Activated B cell treated with CpG ODN at 0.5 μM for 24 hours (primary cell): Measurements from ENCODE around the gene SUSD4. TPM values are rescaled to one million over a fixed set of nuclear protein-coding genes. Genes with fewer than 3 reads are reported as not detected.

Experiments
- ATAC-seq: fragments of 200-7000 bp; cut with Tn5 transposase; one replicate; pipeline ENCODE4 v1.10.0; 2021; ENCODE audit warnings: low read depth, mild to moderate bottlenecking, moderate library complexity
- CTCF ChIA-PET: fragments of 350-600 bp; sonication (Branson Sonifier 250); formaldehyde crosslinking; loops from one replicate; lab custom pipeline; 2021; ENCODE audit warnings: antibody characterized with exemption; lab: Charles Lee
- POLR2A ChIA-PET: fragments of 350-600 bp; sonication (Branson Sonifier 250); formaldehyde crosslinking; loops from one replicate; lab custom pipeline; 2021; ENCODE audit warnings: antibody characterized with exemption; lab: Charles Lee
- DNase-seq: peaks from one replicate; pipeline ENCODE4 v3.0.0; 2022
- H3K27ac Mint-ChIP-seq: one replicate; pipeline ENCODE4 v1.8.0; 2020; ENCODE audit warnings: mixed read lengths
- H3K27me3 Mint-ChIP-seq: one replicate; pipeline ENCODE4 v1.8.0; 2021; ENCODE audit warnings: mixed read lengths
- H3K36me3 Mint-ChIP-seq: one replicate; pipeline ENCODE4 v1.8.0; 2021; ENCODE audit warnings: low read depth, mixed read lengths
- H3K4me1 Mint-ChIP-seq: one replicate; pipeline ENCODE4 v1.8.0; 2021; ENCODE audit warnings: mixed read lengths
- H3K4me3 Mint-ChIP-seq: one replicate; pipeline ENCODE4 v1.8.0; 2020; ENCODE audit warnings: mild to moderate bottlenecking, mixed read lengths
- H3K9me3 Mint-ChIP-seq: one replicate; pipeline ENCODE4 v1.8.0; 2020; ENCODE audit warnings: mixed read lengths
- CTCF ChIP-seq: fragments of 200-600 bp; IDR thresholded peaks from one replicate; pipeline ENCODE4 v1.8.0; 2022; ENCODE audit warnings: antibody characterized with exemption, mild to moderate bottlenecking
- intact Hi-C: fragments of 100-400 bp; cut with micrococcal nuclease; formaldehyde crosslinking; loops from one replicate; pipeline ENCODE4 v1.15.1; 2024
- total RNA-seq: library from RNA; stranded (reverse); gene quantifications from 2 replicates; pipeline ENCODE4 v1.2.3, GENCODE V29; 2022

SUSD4 gene
- total RNA-seq, 1 donor from 2014 or later: not detected

GRCh38 chr1:223216074-223216473 lies 147.9 kb downstream of the SUSD4 start:
- DNase-seq (no peak), ATAC-seq (no peak)
- TF ChIP-seq CTCF: no peak
- Mint-ChIP-seq H3K27ac (no peak overlapping the region), H3K27me3 (peaks cover 5% of the 10 kb centered on the region), H3K9me3 (peaks cover 8% of the 10 kb centered on the region), H3K36me3 (no peaks in the 10 kb centered on the region), H3K4me3 (no peak overlapping the region), H3K4me1 (no peaks in the 10 kb centered on the region)
- ChIA-PET POLR2A (no interaction called here), CTCF (interaction anchor here (0.5 kb wide), 1 partner anchor 18 kb away, joined by 3 read pairs; no protein-coding TSS in a partner anchor)
- intact Hi-C loops: no loop called here

DNA sequence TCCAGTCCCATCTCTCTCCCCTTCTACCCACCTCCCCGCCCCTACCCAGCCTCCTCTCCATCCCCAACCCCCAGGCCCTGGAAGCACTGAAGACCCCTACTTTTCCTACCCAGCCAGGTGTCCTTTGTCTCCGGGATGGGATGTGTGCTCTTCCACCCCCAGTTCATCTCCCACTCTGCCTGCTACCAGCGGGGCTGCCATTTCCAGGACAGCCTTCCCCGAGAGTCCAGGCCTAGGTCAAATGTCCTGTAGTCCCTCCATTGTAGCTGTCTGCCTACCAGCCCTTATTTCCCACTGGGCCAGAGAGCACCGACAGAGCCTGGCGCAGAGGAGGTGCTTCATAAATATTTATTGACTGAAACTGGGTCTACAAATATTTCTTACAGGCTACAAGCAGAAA lies 148.9 kb downstream of the SUSD4 start:
- ChIA-PET POLR2A (no interaction called here), CTCF (no interaction called here)
- Mint-ChIP-seq H3K36me3 (no peaks in the 10 kb centered on the region), H3K27me3 (peaks cover 7% of the 10 kb centered on the region), H3K4me3 (no peak overlapping the region), H3K4me1 (no peaks in the 10 kb centered on the region), H3K27ac (no peak overlapping the region), H3K9me3 (peaks cover 8% of the 10 kb centered on the region)
- no peak for TF ChIP-seq CTCF
- DNase-seq (no peak), ATAC-seq (no peak)
- intact Hi-C loops: no loop called here

DNA sequence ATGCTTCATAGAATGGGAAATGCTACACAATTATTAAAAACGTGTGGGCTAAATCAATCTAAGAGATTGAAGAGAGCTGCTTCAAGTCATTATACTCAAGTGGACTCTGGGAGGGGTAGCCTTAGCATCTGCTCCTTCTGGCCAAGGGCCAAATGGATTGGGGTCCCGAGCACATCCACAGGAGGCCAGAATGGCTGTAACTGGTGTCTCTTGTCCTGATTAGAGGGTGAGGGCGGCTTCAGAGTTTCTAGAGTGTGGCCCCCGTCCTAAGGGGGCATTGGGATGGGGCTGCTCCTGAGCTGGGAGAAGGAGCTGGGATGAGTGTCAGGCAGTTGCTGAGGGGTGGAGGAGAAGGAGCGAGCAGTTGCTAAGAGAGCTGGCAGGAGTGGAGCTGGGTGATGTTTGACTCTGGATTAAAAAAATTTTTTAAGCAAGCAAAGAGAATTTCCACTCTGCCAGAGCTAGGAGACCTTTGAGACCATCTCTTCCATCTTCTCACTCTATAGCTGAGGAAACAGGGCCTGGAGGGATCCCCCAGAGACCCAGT lies 149.6 kb downstream of the SUSD4 start:
- ChIA-PET POLR2A (no interaction called here), CTCF (no interaction called here)
- Mint-ChIP-seq H3K9me3 (peaks cover 8% of the 10 kb centered on the region), H3K27me3 (peaks cover 7% of the 10 kb centered on the region), H3K4me1 (no peaks in the 10 kb centered on the region), H3K27ac (no peak overlapping the region), H3K36me3 (no peaks in the 10 kb centered on the region), H3K4me3 (no peak overlapping the region)
- no peak for TF ChIP-seq CTCF
- intact Hi-C loops: no loop called here
- ATAC-seq (no peak), DNase-seq (no peak)

GRCh38 chr1:223212441-223212840 lies 151.5 kb downstream of the SUSD4 start:
- Mint-ChIP-seq H3K4me3 (no peak overlapping the region), H3K36me3 (no peaks in the 10 kb centered on the region), H3K27me3 (peaks cover 10% of the 10 kb centered on the region), H3K27ac (no peak overlapping the region), H3K4me1 (no peaks in the 10 kb centered on the region), H3K9me3 (no peaks in the 10 kb centered on the region)
- ATAC-seq: no peak
- TF ChIP-seq CTCF: no peak
- no peak for DNase-seq
- POLR2A ChIA-PET: no interaction called here
- CTCF ChIA-PET: no interaction called here
- intact Hi-C loops: no loop called here

GRCh38 chr1:223211323-223211985 lies 152.5 kb downstream of the SUSD4 start:
- H3K4me1 Mint-ChIP-seq: no peaks in the 10 kb centered on the region
- peaks cover 14% of the 10 kb centered on the region for H3K27me3 Mint-ChIP-seq
- no peaks in the 10 kb centered on the region for H3K9me3 Mint-ChIP-seq
- ATAC-seq (no peak), DNase-seq (no peak)
- H3K27ac Mint-ChIP-seq: no peak overlapping the region
- intact Hi-C loops: no loop called here
- TF ChIP-seq CTCF: no peak
- CTCF ChIA-PET: no interaction called here
- no peaks in the 10 kb centered on the region for H3K36me3 Mint-ChIP-seq
- H3K4me3 Mint-ChIP-seq: no peak overlapping the region
- POLR2A ChIA-PET: no interaction called here
